ENCODE results near the gene KCNQ1OT1.

The KCNQ1OT1 gene

GRCh38 chr11:2734181-2735052 is 34.6 kb upstream of the KCNQ1OT1 start:
- H3K9ac ChIP-seq (ENCODE audit: low read length) = no peak overlapping the region
- no peaks in the 10 kb centered on the region for H3K36me3 ChIP-seq (replicated peaks; ENCODE audit: low read depth, low read length)
- H4K20me1 ChIP-seq (ENCODE audit: insufficient read depth, low read length) = no peaks in the 10 kb centered on the region
- H3K4me1 ChIP-seq (ENCODE audit: low read length) = no peaks in the 10 kb centered on the region
- H3K4me3 ChIP-seq (ENCODE audit: low read length) = no peak overlapping the region
- H3K27ac ChIP-seq (ENCODE audit: low read length) = no peak overlapping the region
- TF ChIP-seq CTCF (IDR thresholded peaks at IDR 0.05; ENCODE audit: low read depth, low read length) (no peak), EZH2phosphoT487 (IDR thresholded peaks at IDR 0.05; ENCODE audit: low read depth) (no peak)
- no peak overlapping the region for H3K4me2 ChIP-seq (ENCODE audit: low read length)
- no peaks in the 10 kb centered on the region for H3K9me3 ChIP-seq (ENCODE audit: insufficient read depth, low read length)
- no peaks in the 10 kb centered on the region for H3K79me2 ChIP-seq (ENCODE audit: low read length)
- H3K27me3 ChIP-seq (ENCODE audit: low read depth, low read length) = no peaks in the 10 kb centered on the region
- H2AFZ ChIP-seq (ENCODE audit: low read depth, low read length) = no peak overlapping the region

GRCh38 chr11:2732940-2733628 is 33.3 kb upstream of the KCNQ1OT1 start:
- Histone ChIP-seq H3K4me3 (ENCODE audit: low read length) (no peak overlapping the region), H3K27me3 (ENCODE audit: low read depth, low read length) (no peaks in the 10 kb centered on the region), H2AFZ (ENCODE audit: low read depth, low read length) (no peak overlapping the region), H4K20me1 (ENCODE audit: insufficient read depth, low read length) (no peaks in the 10 kb centered on the region), H3K9ac (ENCODE audit: low read length) (no peak overlapping the region), H3K9me3 (ENCODE audit: insufficient read depth, low read length) (no peaks in the 10 kb centered on the region), H3K4me2 (ENCODE audit: low read length) (no peak overlapping the region), H3K79me2 (ENCODE audit: low read length) (no peaks in the 10 kb centered on the region), H3K4me1 (ENCODE audit: low read length) (no peaks in the 10 kb centered on the region), H3K36me3 (replicated peaks; ENCODE audit: low read depth, low read length) (no peaks in the 10 kb centered on the region), H3K27ac (ENCODE audit: low read length) (no peak overlapping the region)
- no peak for TF ChIP-seq EZH2phosphoT487 (IDR thresholded peaks at IDR 0.05; ENCODE audit: low read depth)
- TF ChIP-seq CTCF (IDR thresholded peaks at IDR 0.05; ENCODE audit: low read depth, low read length) = no peak

- H3K4me2 ChIP-seq (ENCODE audit: low read length) = no peak overlapping the region
- no peaks in the 10 kb centered on the region for H3K27me3 ChIP-seq (ENCODE audit: low read depth, low read length)
- H3K9me3 ChIP-seq (ENCODE audit: insufficient read depth, low read length) = no peaks in the 10 kb centered on the region
- H2AFZ ChIP-seq (ENCODE audit: low read depth, low read length) = no peak overlapping the region
- no peaks in the 10 kb centered on the region for H3K36me3 ChIP-seq (replicated peaks; ENCODE audit: low read depth, low read length)
- no peaks in the 10 kb centered on the region for H3K4me1 ChIP-seq (ENCODE audit: low read length)
- no peak overlapping the region for H3K9ac ChIP-seq (ENCODE audit: low read length)
- H3K79me2 ChIP-seq (ENCODE audit: low read length) = no peaks in the 10 kb centered on the region
- no peak overlapping the region for H3K4me3 ChIP-seq (ENCODE audit: low read length)
- H3K27ac ChIP-seq (ENCODE audit: low read length) = no peak overlapping the region
- TF ChIP-seq EZH2phosphoT487 (IDR thresholded peaks at IDR 0.05; ENCODE audit: low read depth) (no peak), CTCF (IDR thresholded peaks at IDR 0.05; ENCODE audit: low read depth, low read length) (no peak)
- no peaks in the 10 kb centered on the region for H4K20me1 ChIP-seq (ENCODE audit: insufficient read depth, low read length)
Observed at GRCh38 chr11:2732261-2732939, 32.6 kb upstream of the KCNQ1OT1 start.

All from OCI-LY3 (cell line).